ENCODE results near the gene PPP1R12A. TPM values are rescaled to one million over a fixed set of nuclear protein-coding genes. Genes with fewer than 3 reads are reported as not detected.

The PPP1R12A gene
- total and polyA plus RNA-seq, 5 donors: 20.2 to 77.1 (median 70.5) TPM

DNA sequence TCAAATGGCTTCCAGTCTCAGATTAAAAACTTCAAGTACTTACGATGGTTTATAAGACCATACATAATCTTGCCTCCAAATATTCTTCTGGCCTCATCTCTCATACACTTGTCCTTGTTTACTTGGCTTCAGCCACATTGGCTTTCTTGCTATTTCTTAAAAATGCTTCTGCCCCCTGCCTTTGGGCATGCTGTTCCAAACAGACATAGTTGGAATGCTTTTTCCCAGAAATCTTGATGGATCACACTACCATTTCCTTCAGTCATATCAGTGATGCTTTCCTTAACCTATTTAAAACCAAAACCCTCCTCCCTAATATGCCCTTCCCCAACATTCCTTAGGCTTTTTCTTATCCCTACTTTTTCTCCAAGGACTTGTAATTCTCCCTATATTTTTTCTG is 169.7 kb downstream of the PPP1R12A start:
- no peak overlapping the region for H3K4me3 ChIP-seq (ENCODE audit: low read length)
- DNase-seq (no peak), ATAC-seq (no peak)
- H3K27me3 ChIP-seq (ENCODE audit: control insufficient read depth, insufficient read depth): no peaks in the 10 kb centered on the region
- no peaks in the 10 kb centered on the region for H3K9me3 ChIP-seq (ENCODE audit: control insufficient read depth, low read length)
- H3K27ac ChIP-seq (ENCODE audit: low read length): no peak overlapping the region
- 76% methylated on average over 1 of the region's 1 CpG for WGBS
- intact Hi-C loops (cut with DNase I): loop anchor here in 1 of 4 donors (10.0 kb wide), 1 partner anchor 420 kb away; no protein-coding TSS in a partner anchor
- H3K4me1 ChIP-seq (ENCODE audit: control insufficient read depth, insufficient read depth, low read length): no peaks in the 10 kb centered on the region

DNA sequence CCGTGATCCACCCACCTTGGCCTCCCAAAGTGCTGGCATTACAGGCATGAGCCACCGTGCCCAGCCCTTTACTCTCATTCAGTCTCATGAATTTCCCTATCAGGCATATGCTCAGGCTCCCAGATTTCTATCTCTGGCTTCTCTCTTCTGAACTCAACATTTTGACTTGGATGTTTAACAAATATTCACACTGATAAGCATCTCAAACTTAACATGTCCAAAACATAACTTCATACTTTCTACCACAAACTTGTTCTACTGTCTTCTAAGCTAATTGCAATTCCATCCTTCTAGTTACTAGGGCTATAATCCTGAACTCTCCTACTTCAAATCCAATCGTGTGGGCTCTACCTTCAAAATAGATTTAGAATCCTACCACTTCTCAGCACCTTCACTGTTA is 170.3 kb downstream of the PPP1R12A start:
- H3K4me1 ChIP-seq (ENCODE audit: control insufficient read depth, insufficient read depth, low read length): no peaks in the 10 kb centered on the region
- H3K27me3 ChIP-seq (ENCODE audit: control insufficient read depth, insufficient read depth): no peaks in the 10 kb centered on the region
- H3K27ac ChIP-seq (ENCODE audit: low read length): no peak overlapping the region
- 79% methylated on average over 3 of the region's 3 CpGs for WGBS
- intact Hi-C loops (cut with DNase I): loop anchor here in 1 of 4 donors (10.0 kb wide), 1 partner anchor 420 kb away; no protein-coding TSS in a partner anchor
- no peaks in the 10 kb centered on the region for H3K9me3 ChIP-seq (ENCODE audit: control insufficient read depth, low read length)
- ATAC-seq (no peak), DNase-seq (no peak)
- no peak overlapping the region for H3K4me3 ChIP-seq (ENCODE audit: low read length)

- no peak overlapping the region for H3K27ac ChIP-seq (ENCODE audit: low read length)
- DNase-seq (no peak), ATAC-seq (peak; percentile 45 to 75)
- no peaks in the 10 kb centered on the region for H3K4me1 ChIP-seq (ENCODE audit: control insufficient read depth, insufficient read depth, low read length)
- no peaks in the 10 kb centered on the region for H3K9me3 ChIP-seq (ENCODE audit: control insufficient read depth, low read length)
- H3K27me3 ChIP-seq (ENCODE audit: control insufficient read depth, insufficient read depth): no peaks in the 10 kb centered on the region
- intact Hi-C loops (cut with DNase I): loop anchor here in 1 of 4 donors (10.0 kb wide), 1 partner anchor 421 kb away; no protein-coding TSS in a partner anchor
- no peak overlapping the region for H3K4me3 ChIP-seq (ENCODE audit: low read length)
- 63% methylated on average over 5 of the region's 5 CpGs for WGBS
Measured at GRCh38 chr12:79763766-79764452, 171.0 kb downstream of the PPP1R12A start.

GRCh38 chr12:79761341-79761740 is 173.6 kb downstream of the PPP1R12A start:
- Histone ChIP-seq H3K9me3 (ENCODE audit: control insufficient read depth, low read length) (peaks cover 3% of the 10 kb centered on the region), H3K4me1 (ENCODE audit: control insufficient read depth, insufficient read depth, low read length) (no peaks in the 10 kb centered on the region), H3K27me3 (ENCODE audit: control insufficient read depth, insufficient read depth) (no peaks in the 10 kb centered on the region), H3K27ac (ENCODE audit: low read length) (no peak overlapping the region), H3K4me3 (ENCODE audit: low read length) (no peak overlapping the region)
- ATAC-seq (no peak), DNase-seq (no peak)
- 59% methylated on average over 1 of the region's 1 CpG for WGBS
- intact Hi-C loops (cut with DNase I): loop anchor here in 1 of 4 donors (10.0 kb wide), 1 partner anchor 423 kb away; no protein-coding TSS in a partner anchor

GRCh38 chr12:79747274-79747673 is 187.6 kb downstream of the PPP1R12A start:
- H3K27ac ChIP-seq (ENCODE audit: low read length): no peak overlapping the region
- DNase-seq: no peak
- no peak overlapping the region for H3K4me3 ChIP-seq (ENCODE audit: low read length)
- no peak for ATAC-seq
- H3K4me1 ChIP-seq (ENCODE audit: control insufficient read depth, insufficient read depth, low read length): no peaks in the 10 kb centered on the region
- H3K9me3 ChIP-seq (ENCODE audit: control insufficient read depth, low read length): peaks cover 2% of the 10 kb centered on the region
- intact Hi-C loops (cut with DNase I): no loop called here
- no peaks in the 10 kb centered on the region for H3K27me3 ChIP-seq (ENCODE audit: control insufficient read depth, insufficient read depth)

DNA sequence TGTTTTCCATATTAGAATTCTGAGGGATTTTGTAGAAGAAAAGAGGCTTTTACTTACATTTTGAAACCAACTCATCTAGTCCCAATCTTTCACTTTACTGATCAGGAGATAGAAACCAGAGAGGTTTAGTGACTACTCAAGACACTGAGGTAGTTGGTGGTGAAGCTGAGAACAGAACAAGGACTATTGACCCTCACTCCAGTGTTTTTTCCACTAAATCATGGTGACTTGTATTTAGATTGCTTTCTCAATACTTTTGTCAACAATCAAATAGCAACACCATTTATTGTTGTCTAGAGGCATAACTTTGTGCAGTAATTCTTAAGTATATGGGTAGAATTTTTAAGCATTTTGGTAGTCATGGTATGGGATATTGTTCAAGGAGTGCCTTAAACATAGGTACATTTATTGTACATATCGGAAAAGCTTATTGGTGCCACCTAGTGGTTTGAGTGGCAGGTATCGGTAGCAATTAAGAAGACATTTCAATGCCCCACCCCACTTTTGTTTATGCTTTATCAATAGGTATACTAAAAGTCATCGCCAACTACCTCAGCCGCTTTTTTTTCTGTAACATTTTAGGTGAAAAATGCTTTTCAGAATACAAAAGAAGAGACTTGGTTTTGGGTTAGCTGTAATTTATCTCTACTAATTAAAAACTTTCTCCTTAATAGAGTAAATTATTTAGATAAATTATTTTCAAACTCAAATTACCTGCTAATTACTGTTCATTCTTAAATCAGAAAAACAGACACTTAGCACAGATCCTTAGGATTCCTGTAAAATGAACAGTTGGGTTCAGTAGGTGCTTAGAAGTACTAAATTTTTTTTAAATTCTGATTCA is 196.8 kb downstream of the PPP1R12A start:
- ATAC-seq (no peak), DNase-seq (no peak)
- Histone ChIP-seq H3K9me3 (ENCODE audit: control insufficient read depth, low read length) (no peaks in the 10 kb centered on the region), H3K27ac (ENCODE audit: low read length) (no peak overlapping the region), H3K27me3 (ENCODE audit: control insufficient read depth, insufficient read depth) (no peaks in the 10 kb centered on the region), H3K4me3 (ENCODE audit: low read length) (no peak overlapping the region), H3K4me1 (ENCODE audit: control insufficient read depth, insufficient read depth, low read length) (no peaks in the 10 kb centered on the region)
- WGBS: 19% methylated on average over 4 of the region's 4 CpGs
- intact Hi-C loops (cut with DNase I): loop anchor here in 3 of 4 donors (5.0 to 10.0 kb wide), 4 partner anchors 181 to 323 kb away; no protein-coding TSS in a partner anchor

GRCh38 chr12:79732638-79733037 is 202.3 kb downstream of the PPP1R12A start:
- Histone ChIP-seq H3K4me3 (ENCODE audit: low read length) (no peak overlapping the region), H3K27ac (ENCODE audit: low read length) (no peak overlapping the region), H3K4me1 (ENCODE audit: control insufficient read depth, insufficient read depth, low read length) (no peaks in the 10 kb centered on the region), H3K9me3 (ENCODE audit: control insufficient read depth, low read length) (no peaks in the 10 kb centered on the region), H3K27me3 (ENCODE audit: control insufficient read depth, insufficient read depth) (no peaks in the 10 kb centered on the region)
- intact Hi-C loops (cut with DNase I): loop anchor here in 2 of 4 donors (10.0 kb wide), 2 partner anchors 308 to 318 kb away; no protein-coding TSS in a partner anchor
- ATAC-seq (no peak), DNase-seq (no peak)

DNA sequence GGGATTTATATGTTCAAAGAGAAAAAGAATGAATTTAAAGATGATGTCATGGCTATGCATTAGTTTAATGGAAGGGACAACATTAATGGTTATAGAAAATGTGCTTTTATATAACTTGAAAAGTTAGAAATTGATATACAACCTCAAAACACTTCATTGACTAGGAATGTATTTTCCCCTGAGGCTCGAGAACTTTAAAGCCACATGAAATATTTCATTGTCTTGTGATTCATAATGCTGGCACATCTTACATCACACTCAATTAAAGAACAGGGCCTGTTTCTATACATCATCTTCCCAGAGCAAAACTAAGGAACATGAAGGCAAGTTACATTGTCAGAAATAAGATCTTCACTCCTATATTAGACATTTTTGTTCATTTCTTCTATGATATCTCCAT is 208.9 kb downstream of the PPP1R12A start:
- Histone ChIP-seq H3K4me1 (ENCODE audit: control insufficient read depth, insufficient read depth, low read length) (no peaks in the 10 kb centered on the region), H3K9me3 (ENCODE audit: control insufficient read depth, low read length) (no peaks in the 10 kb centered on the region), H3K27ac (ENCODE audit: low read length) (no peak overlapping the region), H3K4me3 (ENCODE audit: low read length) (no peak overlapping the region), H3K27me3 (ENCODE audit: control insufficient read depth, insufficient read depth) (no peaks in the 10 kb centered on the region)
- WGBS: 83% methylated on average over 1 of the region's 1 CpG
- ATAC-seq: no peak
- intact Hi-C loops (cut with DNase I): no loop called here
- no peak for DNase-seq

Other genes starting within 250 kb of the PPP1R12A start
- 10 to 100 TPM; 14.1 to 18.7 (median 16.4) TPM for gene PAWR, start 244.1 kb downstream of the PPP1R12A start, total RNA-seq
- 7.1 TPM for gene PAWR, start 244.1 kb downstream of the PPP1R12A start, polyA plus RNA-seq
- 10 to 100 TPM in 3 of 4 donors, 1 to 10 TPM in 1; 8.8 to 25.9 (median 19.5) TPM for gene OTOGL, start 164.4 kb upstream of the PPP1R12A start, total RNA-seq
- gene OTOGL, start 164.4 kb upstream of the PPP1R12A start, polyA plus RNA-seq: 8.1 TPM

Data from right cardiac atrium (tissue), 5 donors.